Measurements from ENCODE around the gene CPXM2.

The CPXM2 gene

GRCh38 chr10:123891144-123892071 is at the start of gene CPXM2:
CPXM2 (minus strand) TSS chr10:123891807; CDS start chr10:123891659, 148 bp downstream.
- no peak for DNase-seq

DNA sequence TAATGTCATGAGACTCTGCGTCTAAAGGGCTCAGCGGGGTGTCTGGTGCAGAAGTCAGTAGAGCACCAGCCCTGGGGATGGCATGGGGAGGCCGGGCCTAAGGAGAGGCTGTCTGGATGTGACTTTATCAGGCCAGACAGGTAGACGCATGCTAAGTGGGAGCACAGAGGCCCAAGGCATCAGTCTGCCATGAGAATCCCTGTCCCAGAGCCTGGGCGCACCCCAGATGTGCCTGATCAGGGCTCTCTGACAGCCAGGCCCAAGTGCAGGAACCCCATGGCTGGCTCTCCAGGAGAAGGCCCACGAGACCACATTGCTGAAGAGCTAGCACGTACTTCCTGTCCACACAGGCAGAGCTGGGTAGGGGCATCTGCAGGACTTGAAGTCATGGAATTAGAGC is 48.0 kb upstream of the CPXM2 start:
- DNase-seq: no peak

DNA sequence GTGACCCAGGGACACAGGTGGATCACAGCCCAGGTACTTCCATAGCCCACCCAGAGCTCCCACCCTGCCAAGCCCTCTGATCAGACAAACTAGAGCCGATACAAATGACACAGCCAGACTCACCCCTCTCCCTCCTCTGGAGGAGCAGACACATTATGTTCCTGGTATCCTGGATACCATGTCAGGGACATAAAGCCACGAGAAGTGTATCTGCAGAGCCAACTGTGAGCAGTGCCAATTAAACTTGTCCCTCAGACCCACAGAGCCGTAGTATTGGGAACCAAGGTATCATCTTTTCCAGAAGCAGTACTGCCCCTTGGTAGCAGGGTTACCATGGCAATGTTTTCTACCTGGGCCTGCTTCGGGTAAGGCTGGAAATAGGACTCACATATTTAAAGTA is 47.3 kb upstream of the CPXM2 start:
- no peak for DNase-seq

DNA sequence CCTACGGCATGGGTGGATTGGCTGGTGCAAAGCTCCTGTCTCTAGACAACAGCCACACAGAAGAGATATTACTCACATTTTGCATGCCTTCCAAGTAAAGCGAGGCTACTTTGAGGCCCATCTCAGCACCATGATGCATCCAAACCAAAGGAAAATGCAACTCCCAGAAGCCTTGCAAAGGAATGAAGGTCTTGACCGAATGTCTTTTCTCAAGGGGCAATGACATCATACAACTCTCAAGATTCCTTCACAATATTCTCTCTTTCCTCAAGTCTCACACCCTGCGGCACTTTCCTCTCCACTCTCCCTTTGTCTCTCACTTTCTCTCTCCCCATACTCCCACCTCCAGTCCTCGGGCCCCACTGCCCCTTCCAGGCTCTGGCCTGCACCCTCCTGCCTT is 44.8 kb upstream of the CPXM2 start:
- no peak for DNase-seq

GRCh38 chr10:123935680-123936079 is 44.1 kb upstream of the CPXM2 start:
- no peak for DNase-seq

DNA sequence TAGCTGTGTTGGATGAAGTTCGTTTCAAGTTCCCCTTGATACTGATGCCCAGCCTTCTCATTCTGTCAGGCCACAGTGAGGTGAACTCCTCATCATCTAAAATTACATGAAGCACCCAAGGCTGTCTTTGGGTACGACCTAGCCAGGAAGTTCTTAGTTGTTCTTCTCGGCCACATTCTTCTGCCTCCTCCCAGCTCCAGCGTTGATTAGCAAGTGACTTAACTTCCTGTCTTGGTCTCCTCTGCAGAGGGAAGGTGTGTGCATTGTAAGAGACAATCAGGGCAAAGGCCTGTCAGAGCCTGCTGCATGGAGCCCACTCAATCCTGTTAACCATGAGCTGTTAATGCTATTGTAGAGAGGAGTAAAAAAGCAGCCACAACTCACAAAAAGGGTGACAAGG is 43.2 kb upstream of the CPXM2 start:
- DNase-seq: no peak

GRCh38 chr10:123930340-123931001 is 38.9 kb upstream of the CPXM2 start:
- no peak for DNase-seq

GRCh38 chr10:123929791-123930190 is 38.2 kb upstream of the CPXM2 start:
- DNase-seq: no peak

- DNase-seq: no peak
These were observed 36.8 kb upstream of the CPXM2 start for GRCh38 chr10:123928427-123928826.

DNA sequence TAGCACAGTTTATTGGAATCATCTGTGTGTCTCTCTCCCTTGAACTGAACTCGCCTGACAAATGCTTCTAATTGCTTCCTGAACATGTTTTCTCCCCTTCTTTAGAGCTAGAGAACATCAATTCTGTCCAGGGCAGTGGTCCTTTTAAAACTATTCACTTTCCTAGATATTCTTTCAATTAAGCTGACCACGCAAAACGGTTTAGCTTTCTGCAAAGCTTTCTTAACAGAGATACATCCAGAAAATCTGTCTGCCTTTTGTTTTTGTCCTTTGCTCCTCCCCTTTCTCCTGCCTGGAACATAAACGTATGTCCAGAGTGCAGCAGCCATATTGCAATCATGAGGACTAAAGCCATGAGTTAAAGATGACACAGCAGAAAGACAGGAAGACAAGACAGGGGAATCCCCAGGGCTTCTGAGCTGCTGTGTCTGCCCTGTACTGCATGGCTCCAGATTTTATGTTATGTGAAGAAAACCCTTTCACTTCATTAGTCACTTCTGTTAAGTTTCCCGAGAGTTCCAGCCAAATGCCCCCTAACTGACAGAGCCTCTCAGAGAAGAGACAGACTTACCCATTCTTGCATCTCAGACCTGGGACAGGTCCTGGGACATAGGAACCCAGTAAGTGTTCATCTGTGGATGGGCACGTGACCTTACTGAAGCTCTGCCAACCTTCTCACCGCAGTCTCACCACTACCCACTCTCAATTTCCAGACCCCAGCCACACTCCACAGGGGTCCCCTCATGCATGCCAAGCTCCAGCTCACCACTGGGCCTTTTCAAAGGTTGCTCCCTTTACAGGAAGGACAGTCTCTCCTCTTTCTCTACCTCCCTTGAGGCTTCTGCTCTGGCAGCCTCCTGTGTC is 35.0 kb upstream of the CPXM2 start:
- no peak for DNase-seq

- DNase-seq: no peak
These were observed 30.5 kb upstream of the CPXM2 start for GRCh38 chr10:123922126-123922525.

- DNase-seq: no peak
These were observed 25.2 kb upstream of the CPXM2 start for GRCh38 chr10:123916775-123917174.

- DNase-seq: no peak
These were observed 22.2 kb upstream of the CPXM2 start for GRCh38 chr10:123913688-123914268.

GRCh38 chr10:123912871-123913270 is 21.3 kb upstream of the CPXM2 start:
- DNase-seq: no peak

GRCh38 chr10:123912466-123912865 is 20.9 kb upstream of the CPXM2 start:
- DNase-seq: no peak

DNA sequence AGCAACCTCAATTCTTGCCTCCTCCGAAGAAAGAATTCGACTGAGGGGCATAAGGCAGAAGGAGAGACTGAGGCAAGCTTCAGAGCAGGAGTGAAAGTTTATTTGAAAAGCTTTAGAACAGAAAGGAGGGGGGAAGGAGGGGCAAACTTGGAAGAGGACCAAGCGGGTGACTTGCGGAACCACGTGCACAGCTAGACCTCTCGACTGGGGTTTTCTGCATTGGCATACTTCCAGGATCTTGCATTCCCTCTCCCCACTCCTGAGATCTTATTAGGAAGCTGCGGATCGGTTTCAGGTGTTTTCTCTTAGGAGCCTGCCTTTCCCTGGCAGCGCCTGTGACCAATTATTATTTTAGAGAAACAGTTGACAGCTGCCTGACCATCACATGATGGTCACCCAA is 20.3 kb upstream of the CPXM2 start:
- DNase-seq: no peak

GRCh38 chr10:123909866-123910265 is 18.3 kb upstream of the CPXM2 start:
- no peak for DNase-seq

DNA sequence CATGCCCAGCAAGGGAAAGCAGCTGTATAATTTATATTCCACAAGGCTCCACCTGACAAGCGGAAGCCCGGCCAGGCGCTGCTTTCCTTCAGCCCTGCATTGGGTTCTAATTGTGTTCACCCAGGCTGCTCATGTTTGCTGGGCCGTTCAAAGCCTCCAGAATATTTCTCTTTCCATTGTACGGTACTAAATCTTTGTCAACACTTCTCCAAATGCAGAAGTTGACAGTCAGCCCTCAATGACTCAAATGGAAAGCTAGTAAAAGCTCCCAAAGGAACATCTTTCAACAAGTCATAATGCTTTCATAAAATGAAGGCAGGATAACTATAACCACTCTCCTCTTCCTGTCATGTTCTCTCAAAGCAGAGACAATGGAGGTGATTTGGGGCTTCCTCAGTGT is 17.8 kb upstream of the CPXM2 start:
- DNase-seq: no peak

DNA sequence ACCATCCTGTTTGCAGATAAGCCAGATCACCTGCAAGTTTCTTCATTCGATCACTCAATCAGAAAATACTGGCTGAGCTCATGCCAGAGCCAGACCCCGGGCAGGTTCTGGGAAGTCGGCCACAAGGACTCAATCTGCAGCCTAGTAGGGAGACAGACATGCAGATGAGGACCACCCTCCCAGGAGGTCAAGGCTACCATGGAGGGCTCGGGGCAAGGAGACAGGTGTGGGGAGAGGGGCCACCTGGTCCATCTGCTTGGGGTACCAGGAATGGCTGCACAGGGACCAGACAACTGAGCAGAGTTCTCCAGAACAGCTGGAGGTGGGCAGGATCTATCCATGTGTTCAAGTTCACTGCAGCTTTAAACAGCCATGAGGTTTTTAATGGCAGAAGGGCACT is 16.8 kb upstream of the CPXM2 start:
- DNase-seq: no peak

- DNase-seq: no peak
These were observed 15.5 kb upstream of the CPXM2 start for GRCh38 chr10:123906884-123907652.

DNA sequence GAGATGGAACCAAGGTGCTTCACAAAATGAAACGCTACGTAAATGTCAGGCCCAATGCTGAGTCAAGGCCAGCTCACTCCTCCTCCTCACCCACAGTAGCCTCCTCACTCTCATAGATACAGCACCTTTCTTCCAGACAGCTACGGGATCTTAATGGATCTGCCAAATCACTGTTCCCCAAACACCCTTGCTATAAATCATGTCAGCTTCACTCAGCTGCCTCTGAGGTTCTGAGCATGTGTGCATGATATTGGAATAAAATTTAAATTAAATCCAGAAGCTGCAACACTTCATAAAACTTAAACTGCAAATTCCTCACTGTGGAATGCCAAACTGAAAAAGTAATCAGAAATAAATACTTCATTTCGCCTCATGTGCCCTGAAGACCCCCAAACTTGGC is 14.7 kb upstream of the CPXM2 start:
- no peak for DNase-seq

DNA sequence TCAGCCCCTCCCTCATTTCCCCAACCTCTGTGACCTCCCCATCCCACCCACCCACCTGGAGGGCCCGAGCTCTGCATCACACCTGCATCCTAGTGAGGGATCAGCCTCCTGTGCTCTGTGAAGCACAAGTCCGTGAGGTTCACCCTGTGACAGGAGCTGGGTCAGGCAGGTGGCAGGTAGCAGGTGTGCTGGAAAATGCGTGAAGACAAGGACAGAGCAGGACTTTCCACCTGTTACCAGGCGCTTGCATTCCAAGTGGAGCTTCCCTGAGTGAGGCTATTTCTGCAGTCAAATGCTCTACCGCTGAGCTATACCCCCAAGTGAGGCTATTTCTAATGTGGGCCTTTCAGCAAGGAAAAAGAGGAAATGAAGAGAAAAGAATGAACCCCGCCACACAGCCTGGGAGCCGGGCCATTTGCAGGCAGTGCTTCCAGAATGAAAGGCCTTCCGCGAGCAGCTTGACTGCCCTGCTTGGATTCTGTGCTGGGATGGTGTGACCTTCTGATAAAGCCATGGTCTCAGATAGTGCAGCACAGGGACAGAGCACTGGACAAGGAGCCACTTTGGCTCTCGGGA is 13.3 kb upstream of the CPXM2 start:
- no peak for DNase-seq

All from Kasumi-1 (cell line).